Stimulated activated CD8-positive, alpha-beta memory T cell treated with anti-CD3 and anti-CD28 coated beads, Interleukin-2, amount 100 ng/mL, for 1 hour (primary cell): ENCODE data around the gene CRYGN.

ENCODE experiments used
- DNase-seq, 2 donors: peaks; one replicate each; pipeline ENCODE4 v3.0.0-alpha.2; 2020; ENCODE audit warnings: low read depth in 2 of 2

CRYGN gene

DNA sequence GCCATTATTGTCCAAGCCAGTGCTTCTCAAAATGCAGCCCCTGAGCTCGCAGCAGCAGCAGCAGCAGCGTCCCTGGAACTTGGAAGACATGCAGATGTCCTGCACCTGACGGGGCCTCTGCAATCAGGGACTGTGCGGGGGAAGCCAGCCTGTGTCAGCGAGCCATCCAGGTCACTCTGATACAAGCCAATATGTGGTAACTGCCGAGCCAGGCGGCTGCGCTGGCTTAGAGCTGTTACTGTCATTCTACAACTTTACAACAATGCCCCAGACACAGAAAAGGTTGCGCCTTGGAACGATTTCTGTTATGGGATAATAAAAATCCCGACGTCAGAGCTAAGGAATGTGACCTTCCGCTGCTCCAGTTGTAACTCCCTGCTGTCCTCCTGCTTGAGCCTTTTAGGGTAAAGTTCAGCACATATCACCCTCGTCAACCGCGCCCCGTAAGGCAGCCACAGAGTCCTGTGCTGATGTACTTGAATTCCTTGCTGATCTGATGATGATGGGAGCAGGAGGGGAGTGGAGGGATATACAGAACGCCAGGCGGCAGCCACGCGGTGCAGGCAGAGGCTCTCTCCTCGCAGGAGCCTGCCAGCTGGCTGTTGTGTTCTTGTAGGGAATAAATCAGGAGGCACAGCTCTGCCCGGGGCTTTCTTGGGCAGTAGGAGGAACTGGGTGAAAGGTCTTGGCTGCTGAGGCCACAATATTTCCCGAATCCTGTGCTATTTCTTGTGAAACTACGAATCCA, 20.0 kb upstream of the CRYGN start:
- no peak for DNase-seq

DNA sequence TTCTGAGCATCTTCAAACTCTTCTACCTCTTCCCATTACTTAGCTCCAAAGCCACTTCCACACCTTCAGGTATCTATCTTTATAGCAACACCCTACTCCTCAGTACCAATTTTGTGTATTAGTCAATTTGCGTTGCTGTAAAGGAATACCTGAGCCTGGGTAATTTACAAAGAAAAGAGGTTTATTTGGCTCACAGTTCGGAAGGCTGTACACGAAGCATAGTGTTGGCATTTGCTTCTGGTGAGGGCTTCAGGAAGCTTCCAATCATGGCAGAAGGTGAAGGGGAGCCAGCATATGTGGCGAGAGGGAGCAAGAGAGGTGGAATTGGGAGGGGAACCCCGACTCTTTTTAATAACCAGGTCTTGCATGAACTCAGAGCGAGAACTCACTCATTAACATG, 17.6 kb upstream of the CRYGN start:
- DNase-seq = no peak

DNA sequence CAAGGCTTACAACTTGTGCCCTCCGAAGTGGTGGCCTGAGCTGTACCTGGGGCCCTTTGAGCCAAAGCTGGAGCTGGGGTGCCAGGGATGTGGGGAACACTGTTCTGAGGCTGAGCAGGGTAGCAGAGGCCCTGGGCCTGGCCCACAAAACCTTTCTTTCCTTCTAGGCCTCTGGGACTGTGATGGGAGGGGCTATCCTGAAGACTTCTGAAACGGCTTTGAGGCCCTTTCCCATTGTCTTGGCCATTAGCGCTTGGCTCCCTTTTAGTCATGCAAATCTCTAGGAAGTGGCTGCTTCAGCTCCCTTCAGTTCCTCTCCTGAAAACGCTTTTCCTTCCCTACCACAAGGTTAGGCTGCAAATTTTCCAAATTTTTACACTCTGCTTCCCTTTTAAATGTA, 16.8 kb upstream of the CRYGN start:
- no peak for DNase-seq

DNA sequence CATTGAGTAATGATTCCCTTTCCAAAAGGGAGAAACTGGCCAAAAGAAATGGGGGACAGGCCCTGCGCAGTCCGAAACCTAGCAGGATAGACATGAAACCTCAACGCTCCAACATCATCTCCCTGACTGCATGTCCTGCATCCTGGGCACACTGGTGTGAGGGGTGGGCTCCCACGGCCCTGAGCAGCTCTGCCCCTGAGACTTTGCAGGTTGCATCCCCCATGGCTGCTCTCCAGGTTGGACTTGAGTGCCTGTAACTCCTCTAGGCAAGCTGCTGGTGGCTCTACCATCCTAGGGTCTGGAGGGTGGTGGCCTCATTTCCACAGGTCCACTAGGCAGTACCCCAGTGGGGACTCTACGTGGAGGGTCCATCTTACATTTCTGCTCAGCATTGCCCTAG, 16.3 kb upstream of the CRYGN start:
- no peak for DNase-seq

DNA sequence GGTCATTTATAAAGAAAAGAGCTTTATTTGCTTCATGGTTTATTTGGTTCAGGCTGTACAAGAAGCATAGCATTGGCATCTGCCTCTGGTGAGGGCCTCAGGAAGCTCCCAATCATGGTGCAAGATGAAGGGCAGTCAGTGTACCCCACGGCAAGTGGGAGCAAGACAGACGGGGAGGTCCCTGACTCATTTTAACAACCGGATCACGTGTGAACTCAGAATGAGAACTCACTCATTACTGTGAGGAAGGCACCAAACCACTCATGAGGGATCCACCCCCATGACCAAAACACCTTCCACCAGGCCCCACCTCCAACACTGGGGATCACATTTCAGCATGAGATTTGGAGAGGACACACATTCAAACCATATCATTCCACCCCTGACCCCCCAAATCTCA, 15.7 kb upstream of the CRYGN start:
- no peak for DNase-seq

DNA sequence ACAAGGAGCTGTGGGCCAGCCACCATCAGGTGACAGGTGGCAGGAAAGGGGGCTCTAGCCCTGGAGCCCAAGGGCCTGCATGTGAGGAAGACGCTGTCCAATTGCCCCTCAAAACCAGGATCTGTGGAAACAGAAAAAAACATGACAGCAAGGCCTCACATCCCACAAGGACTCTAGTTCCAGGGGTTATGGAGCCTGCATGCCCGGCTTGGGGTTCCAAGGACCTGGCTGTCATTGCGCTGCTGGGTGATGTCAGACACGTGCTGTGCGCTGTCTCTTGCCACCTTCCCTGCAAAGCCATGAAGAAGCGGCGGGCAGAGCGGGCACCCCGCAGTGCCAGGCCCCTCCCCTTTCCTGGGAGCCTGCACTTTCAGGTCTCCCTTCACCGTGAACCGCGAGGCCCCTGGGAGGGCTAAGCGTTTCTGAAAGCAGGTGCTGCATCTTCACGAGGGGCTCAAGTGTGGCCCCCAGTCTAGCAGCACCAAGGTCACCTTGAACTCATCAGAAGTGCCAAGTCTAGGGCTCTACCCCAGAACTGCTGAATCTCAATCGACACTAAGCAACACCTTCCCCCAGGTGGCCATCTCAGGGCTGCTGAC, 15.1 kb upstream of the CRYGN start:
- no peak for DNase-seq

DNA sequence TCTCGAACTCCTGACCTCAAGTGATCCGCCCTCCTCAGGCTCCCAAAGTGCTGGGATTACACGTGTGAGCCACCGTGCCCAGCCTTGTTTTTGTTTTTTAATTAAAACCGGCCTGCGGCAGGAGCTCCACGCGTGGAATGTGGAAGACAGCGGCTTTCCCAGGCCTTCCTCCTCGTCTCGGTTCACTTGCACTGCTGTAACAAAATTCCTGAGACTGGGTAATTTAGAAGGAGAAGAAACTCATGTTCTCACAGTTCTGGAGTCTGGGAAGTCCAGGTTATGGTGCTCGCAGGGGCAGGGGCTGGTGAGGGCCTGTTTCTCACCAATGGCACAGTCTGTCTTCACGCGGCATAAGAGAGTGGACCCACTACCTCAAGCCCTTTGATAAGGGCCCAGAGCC, 14.4 kb upstream of the CRYGN start:
- no peak for DNase-seq

DNA sequence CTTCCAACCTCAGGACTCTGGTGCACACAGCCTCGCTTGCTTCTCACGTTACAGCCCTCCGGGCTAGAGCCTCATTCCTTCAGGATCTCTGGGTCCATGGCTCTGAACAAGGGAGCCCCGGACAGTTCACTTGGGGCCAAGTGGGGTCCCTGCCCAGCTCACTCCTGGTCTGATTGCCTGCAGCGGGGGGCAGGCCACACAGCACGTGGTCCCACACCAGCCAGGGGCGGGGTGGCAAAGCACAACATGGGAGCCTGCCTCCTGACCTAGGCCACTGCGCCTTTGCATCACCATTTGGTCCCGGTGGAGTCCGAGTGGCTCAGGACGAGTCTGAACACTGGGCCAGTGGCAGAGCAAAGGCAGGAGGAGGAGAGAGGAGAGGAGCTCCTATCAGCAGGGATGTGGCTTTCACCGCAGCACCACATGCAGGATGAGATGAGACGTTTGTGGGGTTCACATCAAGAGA, 13.4 kb upstream of the CRYGN start:
- DNase-seq = no peak

DNA sequence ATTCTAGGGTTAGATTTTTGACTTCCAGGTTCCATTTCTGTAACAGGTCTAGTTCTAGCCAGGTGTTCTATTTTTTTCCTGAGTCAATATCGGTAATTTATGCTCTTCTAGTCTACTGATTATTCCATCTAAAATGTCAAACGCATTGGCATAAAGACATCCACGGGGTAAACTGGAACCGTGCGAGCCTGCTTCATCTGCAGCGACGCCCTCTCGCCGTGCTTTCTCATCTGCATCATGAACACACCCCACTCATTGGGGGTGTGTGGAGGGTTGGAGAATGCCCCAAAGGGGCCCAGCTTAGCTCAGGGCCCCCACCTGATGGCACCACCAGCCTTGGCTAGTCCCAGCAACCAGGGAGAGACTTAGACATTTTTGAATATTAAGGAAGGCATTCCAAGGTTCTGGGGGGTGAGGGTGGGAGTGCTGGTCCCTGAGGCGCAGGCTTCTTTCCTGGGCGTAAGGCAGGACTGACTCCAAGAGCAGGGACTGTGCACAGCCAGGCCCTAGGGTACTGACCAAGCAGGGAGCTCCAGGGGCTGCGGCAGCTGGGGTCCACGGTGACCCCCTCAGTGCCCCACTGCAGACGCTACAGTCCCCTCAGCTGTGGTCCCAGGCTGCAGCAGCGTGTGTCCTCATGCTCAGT, 12.9 kb upstream of the CRYGN start:
- DNase-seq = no peak

DNA sequence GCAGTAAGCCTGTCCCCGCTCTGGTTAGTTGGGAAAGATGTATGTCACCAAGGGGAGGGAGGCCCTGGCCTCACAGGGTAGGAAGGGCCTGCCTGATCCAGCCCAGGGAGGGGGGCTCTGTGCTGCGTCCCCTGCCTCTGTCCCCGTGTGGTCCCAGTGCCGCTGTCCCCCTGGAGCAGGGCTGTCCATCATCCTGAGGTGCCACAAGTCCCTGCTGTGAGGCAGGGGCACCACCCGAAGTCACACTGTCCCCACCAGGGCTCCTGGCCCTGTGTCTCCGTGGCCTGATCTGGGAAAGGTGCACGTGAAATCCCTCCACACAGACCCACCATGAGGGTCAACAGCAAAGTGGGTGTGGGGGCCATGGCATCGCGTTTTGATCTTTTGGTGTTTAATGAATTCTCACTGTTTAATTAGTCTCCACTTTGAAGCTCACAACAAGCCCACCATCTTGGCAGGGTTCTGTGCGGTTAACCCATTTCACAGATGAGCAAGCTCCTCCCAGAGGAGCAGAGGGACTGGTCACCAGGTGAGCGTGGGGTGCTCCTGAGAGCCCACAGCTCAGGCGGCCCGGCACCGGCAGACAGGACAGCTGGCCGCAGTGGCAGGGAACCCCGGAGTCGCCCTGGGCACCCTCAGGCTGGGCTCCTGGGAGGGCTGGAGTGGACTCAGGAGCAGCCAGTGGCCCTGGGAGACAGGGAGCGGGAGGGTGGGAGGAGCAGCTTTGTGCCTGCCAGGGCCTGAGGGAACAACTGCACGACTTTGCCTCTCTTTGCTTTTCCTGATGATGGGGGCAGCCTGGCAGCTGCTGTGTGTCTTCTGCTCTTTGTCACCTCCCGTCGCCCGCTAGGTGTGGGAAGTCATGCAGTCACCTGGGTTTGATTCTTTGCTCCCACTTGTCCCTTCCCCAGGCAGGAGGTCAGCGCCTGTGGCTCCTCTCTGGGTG, 12.0 kb upstream of the CRYGN start:
- no peak for DNase-seq

DNA sequence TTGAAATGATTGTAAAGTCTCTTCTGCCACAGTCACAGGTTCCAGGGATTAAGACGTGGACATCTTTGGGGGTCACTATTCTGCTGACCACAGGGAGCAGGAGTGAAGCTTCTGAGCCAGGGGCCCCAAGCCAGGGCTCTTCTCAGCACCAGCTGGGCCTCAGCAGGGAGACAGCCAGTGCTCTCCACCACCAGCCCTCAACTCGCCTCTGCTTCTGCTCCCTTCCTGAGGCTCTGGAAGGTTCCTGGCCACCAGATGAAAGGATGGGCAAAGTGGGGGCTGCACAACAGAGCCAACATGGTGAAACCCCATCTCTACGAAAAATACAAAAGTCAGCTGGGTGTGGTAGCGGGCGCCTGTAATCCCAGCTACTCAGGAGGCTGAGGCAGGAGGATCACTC, 11.2 kb upstream of the CRYGN start:
- no peak for DNase-seq

DNA sequence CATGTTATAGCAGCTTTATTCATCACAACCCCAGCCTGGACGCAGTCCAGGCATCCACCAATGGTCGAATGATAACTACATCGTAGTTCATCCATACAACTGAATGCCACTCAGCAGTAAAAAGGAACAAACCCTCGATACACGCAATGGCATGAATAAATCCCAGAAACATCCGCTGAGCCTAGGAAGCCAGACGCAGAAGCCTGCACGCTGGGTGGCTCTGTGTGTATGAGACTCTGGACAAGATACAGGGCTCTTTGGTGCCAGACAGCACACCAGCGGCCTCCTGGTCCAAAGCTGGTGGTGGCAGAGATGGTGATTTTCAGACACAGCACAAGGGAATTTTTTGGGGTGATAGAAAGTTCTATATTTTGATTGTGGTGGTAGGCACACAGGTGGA, 10.0 kb upstream of the CRYGN start:
- DNase-seq = no peak

DNA sequence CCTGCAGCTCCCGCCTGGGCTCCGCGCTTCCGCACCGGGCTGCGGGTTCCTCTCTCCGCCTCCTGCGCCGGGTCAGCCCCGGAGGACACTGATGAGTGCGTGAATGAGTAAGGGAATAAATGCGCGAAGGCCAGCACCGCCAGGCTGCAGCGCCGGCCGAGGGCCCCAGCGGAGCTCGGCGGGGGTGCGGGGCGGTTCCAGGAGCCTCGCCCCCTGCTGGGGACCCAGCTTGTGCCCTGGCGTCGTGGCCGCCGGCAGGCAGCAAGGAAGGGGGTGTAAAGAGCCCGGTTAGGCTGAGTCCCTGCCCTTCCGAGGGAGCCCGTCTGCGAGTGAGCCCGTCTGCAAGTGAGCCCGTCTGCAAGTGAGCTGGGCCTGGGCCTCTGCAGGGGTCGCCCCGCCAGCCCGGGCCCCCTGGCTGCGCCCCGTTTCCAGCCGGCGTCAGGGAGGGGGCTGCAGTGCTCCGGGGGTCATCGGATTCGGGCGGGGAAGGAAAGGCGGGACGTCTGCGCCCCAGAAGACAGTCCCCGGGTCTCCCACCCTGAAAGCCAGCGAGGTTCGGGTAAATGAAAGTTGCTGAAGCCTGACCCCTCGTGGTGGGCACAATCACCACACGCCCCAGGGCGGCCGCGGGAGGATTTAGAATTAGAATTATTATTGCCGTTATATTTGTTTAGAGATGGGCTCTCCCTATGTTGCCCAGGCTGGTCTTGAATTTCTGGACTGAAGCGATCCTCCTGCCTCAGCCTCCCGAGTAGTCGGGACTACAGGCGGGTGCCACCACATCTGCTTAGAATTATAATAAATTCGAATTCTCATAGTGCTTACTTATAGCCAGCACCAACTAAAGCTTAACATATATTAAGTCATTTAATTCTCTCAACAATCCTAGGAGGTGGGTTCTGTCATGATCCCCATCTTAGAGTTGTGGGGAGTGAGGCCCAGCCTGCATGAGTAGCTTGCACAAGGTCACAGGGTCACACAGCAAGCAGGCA, 8.6 kb upstream of the CRYGN start:
- peak; percentile 62 to 69 for DNase-seq

DNA sequence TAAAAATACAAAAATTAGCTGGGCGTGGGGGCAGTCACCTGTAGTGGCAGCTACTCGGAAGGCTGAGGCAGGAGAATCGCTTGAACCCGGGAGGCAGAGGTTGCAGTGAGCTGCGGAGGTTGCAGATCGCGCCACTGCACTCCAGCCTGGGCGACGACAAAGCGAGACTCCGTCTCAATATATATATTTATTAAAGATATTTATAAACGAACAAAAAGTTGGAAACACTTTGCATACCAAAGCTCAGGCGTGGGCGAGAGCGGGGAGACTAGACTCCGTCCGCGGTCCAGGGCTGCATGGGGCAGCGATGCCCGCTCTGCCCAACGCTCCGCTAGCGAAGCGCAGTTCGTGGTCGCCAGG, 7.9 kb upstream of the CRYGN start:
- DNase-seq = no peak

DNA sequence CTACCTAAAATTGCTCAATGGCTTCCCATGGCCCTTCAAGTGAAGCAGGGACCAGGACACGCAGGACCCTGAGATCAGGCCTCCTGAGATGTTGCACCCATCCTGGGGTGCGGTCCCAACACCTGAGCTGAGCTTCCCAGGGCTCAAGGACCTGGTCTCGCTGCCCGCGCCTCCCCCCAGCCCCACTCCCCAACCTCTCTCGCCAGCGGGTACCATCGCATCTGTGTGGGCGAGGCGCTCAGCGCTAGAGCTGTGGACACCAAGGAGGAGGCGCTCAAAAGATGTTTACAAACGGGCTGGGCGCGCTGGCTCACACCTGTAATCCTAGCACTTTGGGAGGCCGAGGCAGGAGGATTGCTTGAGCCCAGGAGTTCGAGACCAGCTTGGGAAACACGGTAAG, 7.4 kb upstream of the CRYGN start:
- no peak for DNase-seq

DNA sequence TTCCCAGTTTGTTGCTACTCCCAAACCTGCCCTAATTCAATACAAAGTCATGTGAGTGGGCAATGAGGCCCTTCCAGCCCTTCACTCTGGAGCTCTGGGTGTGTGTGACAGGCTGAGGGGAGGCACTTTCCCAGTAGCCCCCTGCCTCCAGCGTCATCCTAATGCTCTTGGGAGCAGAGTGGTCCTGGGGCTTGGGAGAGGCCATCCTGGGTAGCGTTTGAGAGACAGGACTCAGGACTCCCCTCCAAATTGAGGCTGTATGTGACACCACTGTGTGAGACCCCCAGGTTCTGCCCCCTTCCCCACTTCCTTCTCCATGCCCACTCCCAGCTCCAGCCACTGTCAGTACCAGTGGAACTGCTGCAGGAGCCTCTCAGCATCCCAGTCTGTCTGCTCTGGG, 6.5 kb upstream of the CRYGN start:
- DNase-seq = no peak

DNA sequence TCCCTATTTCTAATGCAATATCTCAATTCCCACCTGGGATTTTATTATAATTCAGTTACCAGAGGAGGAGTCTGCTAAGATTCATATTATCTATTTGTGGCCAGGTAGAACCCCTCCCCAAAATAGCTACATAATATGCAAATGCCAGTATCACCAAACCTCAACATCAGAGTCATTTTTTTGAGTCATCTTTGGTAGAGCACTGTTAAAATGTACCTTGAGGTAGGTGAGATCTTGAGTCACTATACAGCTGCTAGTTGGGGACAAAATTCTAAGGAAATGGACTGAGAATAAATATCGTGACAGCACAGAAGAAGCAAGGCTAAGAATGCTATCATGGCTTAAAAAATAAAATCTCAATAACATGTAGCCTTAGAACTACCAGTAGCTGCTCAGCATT, 4.7 kb upstream of the CRYGN start:
- DNase-seq = no peak

DNA sequence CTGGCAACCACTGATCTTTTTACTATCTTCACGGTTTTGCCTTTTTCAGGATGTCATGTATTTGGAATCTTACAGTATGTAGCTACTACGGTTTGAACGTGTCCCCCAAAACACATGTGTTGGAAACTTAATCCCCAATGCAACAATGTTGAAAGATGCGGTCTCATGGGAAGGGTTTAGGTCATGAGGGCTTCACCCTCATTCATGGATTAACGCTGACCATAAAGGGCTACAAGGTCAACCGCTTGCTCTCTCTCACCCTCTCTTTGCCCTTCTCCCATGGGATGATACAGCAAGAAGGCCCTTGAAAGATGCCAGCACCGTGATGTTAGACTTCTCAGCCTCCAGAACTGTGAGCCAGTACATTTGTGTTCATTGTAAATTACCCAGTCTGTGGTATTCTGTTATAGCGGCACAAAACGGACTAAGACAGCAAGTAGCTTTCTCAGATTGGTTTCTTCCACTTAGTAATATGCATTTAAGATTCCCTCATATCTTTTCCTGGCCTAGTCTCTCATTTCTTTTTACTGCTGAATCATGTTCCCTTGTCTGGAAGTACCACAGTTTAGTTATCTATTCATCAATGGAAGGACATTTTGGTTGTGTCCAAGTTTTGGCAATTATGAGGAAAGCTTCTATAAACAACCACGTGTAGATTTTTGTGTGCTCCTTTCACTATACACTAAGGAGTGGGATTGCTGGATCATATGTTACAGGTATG, 3.0 kb upstream of the CRYGN start:
- no peak for DNase-seq

DNA sequence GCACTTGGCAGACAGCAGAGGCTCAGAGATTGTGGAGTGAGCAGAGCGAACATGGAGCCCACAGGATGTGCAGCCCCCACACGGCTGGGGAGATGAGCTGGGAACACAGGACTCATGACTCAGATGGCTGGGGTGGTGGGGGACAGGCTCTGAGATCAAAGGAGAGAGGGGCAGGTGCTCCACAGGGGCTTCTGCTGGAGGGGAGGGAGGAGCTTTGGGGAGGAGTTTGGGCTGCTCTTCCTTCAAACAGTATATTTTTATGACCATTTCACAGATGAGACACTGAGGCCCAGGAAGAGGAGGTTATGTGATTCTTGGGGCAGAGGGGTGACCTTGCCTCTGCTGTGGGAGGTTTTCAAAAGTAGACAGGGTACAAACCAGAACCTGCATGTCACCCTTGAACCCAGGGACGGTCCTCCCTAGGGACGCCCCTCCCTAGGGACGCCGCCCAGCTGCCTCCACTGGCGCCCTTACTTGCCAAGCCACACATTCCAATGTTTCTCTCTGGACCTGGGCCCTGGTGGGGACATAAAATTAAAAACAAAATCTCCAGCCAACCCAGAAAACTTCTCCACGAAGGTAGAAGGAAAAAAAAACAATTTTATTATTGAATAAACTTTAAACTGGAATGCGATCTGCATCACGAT, 981 bp upstream of the CRYGN start:
- no peak for DNase-seq
